Left ventricle myocardium superior (tissue), 1 donor: Measurements from ENCODE around the gene GRIK3. TPM values are rescaled to one million over a fixed set of nuclear protein-coding genes. Genes with fewer than 3 reads are reported as not detected.

ENCODE experiments used
- ATAC-seq: fragments of 200-7000 bp; cut with Tn5 transposase; one replicate; pipeline ENCODE4 v1.9.1; 2020; ENCODE audit warnings: mild to moderate bottlenecking, moderate library complexity
- DNase-seq: peaks from one replicate; pipeline ENCODE4 v3.0.0-alpha.2; 2020
- intact Hi-C: fragments of 100-400 bp; cut with micrococcal nuclease; formaldehyde crosslinking; loops from one replicate; pipeline ENCODE4 v1.11.0; 2022
- total RNA-seq: library from RNA; stranded (reverse); fragmentation: NEBNext Ultra II Directional; extraction: Animal tissue kit (Norgen Biotek cat#: 25700); gene quantifications from one replicate; pipeline ENCODE4 v1.2.1, GENCODE V29; 2021
- donor health status: DM: no; HTN: yes; CAD: no; lungs with severe emphysema.

The GRIK3 gene
- total RNA-seq, 1 donor from 2014 or later = 0.62 TPM

DNA sequence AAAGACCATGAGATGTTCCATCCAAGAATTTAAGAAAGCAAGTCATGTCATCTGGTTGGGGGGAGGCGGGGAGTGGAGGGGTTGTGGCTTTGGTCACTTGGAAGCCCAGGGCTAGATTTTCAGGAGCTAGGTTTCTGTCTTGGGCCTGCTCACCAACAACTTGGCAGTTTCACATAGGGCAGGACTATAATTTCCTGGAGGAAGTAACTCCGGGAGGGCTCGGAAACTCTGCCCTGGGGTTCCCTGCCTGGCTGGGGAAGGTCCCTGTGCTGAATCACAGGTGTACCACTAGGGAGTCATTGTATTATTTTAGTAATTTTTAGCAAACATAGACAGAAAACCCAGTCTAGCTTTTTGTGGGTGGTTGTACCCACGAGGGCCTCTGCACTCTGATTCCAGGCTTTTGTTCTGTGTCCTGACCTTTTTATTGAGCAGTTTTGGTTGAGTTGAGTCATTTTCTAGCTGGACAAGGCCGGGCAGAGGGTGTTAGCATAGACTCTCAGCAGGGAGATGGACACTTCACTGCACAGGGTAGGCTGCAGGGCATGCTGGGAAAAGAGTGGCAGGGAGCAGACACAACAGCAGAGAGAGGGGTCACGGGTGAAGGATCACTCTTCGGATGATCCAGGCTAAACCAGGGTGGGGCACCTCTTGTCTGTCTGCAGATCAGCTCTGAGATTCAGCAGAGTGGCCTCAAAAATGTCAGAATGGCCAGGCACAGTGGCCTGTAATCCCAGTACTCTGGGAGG, 144.7 kb downstream of the GRIK3 start:
- no peak for ATAC-seq
- no peak for DNase-seq
- intact Hi-C loops = no loop called here

GRCh38 chr1:36888811-36889477, 145.4 kb downstream of the GRIK3 start:
- DNase-seq = no peak
- ATAC-seq = no peak
- intact Hi-C loops = no loop called here

GRCh38 chr1:36885540-36886357, 148.6 kb downstream of the GRIK3 start:
- intact Hi-C loops = no loop called here
- DNase-seq (peak; percentile 63), ATAC-seq (peak; percentile 92)

- intact Hi-C loops = no loop called here
- no peak for DNase-seq
- no peak for ATAC-seq
These were observed 149.5 kb downstream of the GRIK3 start for GRCh38 chr1:36884801-36885200.

DNA sequence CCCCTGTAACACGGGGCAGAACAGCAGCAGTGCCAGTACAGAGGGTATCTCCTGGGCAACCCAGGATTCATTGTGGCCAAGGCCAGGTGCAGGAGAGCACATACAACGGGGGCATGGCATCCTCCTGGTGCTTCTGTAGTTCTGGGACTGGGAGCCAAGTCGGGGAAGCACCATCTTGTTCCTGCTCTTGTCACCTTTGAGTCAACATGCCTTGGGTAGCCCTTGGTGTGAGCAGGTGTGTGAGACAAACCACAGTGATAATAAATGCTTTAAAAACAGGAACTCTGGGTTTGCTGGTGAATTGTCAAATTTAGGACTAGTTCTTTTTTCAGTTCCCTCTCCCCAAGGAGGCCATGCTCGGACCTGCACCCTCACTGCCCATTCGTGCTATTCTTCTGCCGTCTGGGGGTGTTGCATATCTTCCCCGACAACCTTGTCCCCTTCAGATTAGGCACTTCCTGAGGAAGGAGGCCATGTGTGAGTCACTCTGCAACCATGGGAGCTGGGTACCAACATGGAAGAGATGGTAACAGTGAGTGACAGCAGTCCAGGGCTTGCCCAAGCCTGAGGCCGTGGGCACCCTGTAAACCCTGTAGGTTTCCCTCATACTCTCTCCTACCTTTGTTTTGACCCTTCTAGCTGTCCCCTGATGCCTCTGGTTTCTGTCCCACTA, 150.2 kb downstream of the GRIK3 start:
- intact Hi-C loops = no loop called here

DNA sequence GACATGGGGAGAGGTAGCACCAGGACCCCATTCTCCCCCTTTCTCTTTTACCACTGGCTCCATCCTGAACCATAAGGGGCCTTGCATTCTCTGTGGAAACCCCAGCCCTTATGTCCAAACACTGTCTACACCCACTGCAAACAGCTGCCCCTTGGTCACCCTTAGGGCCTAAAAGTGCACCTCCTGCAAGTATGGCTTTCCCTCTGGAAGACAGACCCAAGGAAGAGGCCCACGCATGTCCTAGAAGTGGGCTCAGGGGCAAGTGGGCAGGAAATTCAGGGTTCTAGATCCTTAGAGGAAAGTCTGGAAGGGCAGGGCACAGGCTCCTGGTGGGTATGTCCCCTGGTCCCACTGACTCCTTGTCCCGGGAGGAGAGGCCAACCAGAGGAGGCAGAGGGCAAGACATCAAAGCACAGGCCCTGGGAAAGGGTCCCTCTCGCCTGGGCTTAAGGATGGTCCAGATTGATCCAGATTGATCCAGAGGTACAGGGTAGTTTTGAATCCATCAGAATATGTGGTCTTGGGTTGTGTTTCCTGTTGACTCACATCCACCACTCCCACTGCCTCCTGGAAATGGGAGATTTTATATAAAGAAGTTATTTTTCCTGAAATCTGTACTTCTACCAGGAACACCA, 150.9 kb downstream of the GRIK3 start:
- ATAC-seq = no peak
- no peak for DNase-seq

More for the DNA sequence above, 150.2 kb downstream of the GRIK3 start:
- ATAC-seq (no peak), DNase-seq (no peak)

DNA sequence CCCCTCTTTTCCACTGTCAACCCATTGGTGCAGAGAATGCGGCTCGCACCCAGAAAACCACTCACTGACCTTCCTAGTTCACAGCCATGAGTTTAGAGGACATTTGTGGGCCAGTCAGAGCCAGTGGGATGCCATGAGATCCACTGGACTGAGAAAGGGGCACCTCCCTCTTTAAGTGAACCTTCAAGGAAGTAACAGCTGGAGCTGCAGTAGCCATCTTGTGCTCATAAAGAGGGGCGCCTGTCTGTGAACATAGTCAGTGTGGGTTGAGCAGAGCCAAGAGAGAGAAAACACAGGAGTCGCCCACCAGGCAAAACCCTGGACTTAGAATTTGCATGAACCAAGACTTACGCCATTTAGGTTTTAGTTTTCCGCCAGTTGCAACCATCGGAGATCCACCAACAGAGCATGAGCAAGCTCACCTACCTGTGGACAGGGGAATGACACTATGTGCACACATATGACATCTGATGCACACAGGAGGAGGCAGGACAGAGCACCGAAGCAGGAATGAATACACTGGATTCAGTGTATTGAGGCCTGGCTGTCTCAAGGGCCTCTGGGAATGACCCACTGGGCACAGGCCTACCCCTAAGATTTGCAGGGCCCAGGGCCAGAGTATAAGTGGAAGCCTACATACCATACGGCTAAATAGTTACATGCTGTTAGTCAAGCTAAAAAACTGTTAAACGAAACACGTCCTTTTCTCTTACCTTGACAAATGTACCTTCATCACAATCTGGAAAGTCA, 151.6 kb downstream of the GRIK3 start:
- intact Hi-C loops = no loop called here
- no peak for DNase-seq

More for the DNA sequence above, 150.9 kb downstream of the GRIK3 start:
- intact Hi-C loops = no loop called here

GRCh38 chr1:36881541-36881940, 152.8 kb downstream of the GRIK3 start:
- DNase-seq = no peak
- no peak for ATAC-seq
- intact Hi-C loops = no loop called here

More for the DNA sequence above, 151.6 kb downstream of the GRIK3 start:
- no peak for ATAC-seq

GRCh38 chr1:36881068-36881405, 153.3 kb downstream of the GRIK3 start:
- DNase-seq (no peak), ATAC-seq (no peak)
- intact Hi-C loops = no loop called here

- intact Hi-C loops = no loop called here
- DNase-seq (no peak), ATAC-seq (no peak)
These were observed 153.9 kb downstream of the GRIK3 start for GRCh38 chr1:36880155-36881067.

DNA sequence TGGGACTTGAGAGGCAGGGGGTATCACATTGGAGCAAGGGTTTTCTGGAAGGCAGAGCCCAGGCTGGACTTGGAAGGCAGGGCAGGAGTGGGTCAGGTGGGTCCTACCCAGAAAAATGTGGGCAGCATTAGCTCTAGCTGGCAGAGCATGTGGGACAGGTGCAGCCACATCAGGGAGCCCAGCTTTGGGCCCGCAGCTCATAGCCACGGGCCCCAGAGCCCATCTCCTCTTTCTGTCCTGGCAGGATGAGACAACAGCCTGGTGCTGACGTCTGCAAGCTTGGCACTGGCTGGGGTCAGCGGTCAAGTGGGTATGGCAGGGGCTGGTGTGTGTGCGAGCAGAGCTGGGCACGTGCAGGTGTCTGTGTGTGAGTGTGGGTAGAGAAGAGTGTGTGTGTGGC, 154.7 kb downstream of the GRIK3 start:
- DNase-seq = no peak
- intact Hi-C loops = no loop called here
- no peak for ATAC-seq

GRCh38 chr1:36876990-36877389, 157.3 kb downstream of the GRIK3 start:
- intact Hi-C loops = no loop called here
- no peak for DNase-seq
- ATAC-seq = no peak

GRCh38 chr1:36874271-36875060, 159.8 kb downstream of the GRIK3 start:
- no peak for ATAC-seq
- DNase-seq = no peak
- intact Hi-C loops = no loop called here

GRCh38 chr1:36872858-36873257, 161.5 kb downstream of the GRIK3 start:
- intact Hi-C loops = no loop called here
- DNase-seq (no peak), ATAC-seq (no peak)

DNA sequence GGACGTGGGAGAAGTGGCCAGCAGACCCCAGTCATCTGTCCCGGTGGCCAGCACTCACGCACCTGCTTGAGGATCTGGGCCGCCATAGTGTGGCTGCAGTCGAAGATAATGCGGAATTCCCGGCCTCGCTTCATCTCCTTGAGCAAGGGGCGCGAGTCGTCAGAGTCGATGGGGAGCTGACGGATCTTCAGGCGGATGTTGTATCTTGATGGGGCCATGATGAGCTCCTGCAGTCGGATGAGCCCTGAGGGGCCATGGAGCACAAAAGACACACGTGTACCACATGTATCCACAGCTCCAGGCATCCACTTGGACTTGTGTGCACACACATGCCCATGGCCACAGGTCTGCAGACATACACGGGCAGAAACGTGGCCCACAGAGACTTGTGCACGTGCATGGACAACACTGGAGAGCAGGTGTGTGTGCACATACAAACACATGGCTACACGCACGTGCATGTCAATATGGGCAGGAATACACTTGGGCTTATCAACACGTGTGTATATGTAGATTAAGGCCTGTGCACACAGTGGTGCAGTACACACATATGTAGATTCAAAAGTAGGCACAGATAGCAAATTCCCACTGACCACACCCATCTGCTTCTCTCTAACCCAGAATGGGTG, 162.1 kb downstream of the GRIK3 start:
- DNase-seq (no peak), ATAC-seq (no peak)
- intact Hi-C loops = no loop called here
